HG03571 (cell line): ENCODE measurements around the gene PARVB.

ENCODE experiments used
- ATAC-seq: cut with Tn5 transposase; IDR thresholded peaks from one replicate; pipeline ENCODE4 v1.9.1; 2021; ENCODE audit not compliant: unreplicated experiment

The PARVB gene

DNA sequence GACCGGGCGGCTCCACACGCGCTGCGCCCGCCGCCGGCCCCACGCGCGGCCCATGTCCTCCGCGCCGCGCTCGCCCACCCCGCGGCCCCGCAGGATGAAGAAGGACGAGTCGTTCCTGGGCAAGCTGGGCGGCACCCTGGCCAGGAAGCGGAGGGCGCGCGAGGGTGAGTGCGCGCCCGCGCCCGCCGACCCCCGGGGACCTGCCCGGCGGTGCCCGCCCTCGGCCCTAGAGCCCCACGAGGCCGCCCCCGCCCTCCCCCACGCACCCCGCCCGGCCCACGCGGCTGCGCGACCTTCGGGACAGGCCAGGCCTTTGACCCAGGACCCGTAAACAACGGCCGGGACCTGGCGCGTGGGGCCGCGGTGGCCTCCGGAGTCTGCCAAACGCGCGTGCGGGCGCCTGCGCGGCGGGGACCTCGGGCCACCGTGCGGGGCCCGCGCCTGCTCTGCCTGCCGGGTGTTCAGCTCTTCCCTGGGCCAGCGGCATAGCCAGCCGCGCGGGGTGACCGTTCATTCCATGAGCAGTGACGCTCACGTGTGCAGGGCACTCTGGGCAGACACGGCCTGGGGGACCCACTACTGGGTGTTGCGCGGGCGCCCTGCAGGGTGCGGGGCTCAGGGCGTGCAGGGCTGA is at the start of gene PARVB:
Gene PARVB, plus strand, starts transcription at position 15 of the 634 bp plus-strand sequence. Its CDS starts 38 bp downstream, at position 53.
- no peak for ATAC-seq

- no peak for ATAC-seq
Measured at GRCh38 chr22:43975041-43975440, 49.1 kb upstream of the PARVB start.

DNA sequence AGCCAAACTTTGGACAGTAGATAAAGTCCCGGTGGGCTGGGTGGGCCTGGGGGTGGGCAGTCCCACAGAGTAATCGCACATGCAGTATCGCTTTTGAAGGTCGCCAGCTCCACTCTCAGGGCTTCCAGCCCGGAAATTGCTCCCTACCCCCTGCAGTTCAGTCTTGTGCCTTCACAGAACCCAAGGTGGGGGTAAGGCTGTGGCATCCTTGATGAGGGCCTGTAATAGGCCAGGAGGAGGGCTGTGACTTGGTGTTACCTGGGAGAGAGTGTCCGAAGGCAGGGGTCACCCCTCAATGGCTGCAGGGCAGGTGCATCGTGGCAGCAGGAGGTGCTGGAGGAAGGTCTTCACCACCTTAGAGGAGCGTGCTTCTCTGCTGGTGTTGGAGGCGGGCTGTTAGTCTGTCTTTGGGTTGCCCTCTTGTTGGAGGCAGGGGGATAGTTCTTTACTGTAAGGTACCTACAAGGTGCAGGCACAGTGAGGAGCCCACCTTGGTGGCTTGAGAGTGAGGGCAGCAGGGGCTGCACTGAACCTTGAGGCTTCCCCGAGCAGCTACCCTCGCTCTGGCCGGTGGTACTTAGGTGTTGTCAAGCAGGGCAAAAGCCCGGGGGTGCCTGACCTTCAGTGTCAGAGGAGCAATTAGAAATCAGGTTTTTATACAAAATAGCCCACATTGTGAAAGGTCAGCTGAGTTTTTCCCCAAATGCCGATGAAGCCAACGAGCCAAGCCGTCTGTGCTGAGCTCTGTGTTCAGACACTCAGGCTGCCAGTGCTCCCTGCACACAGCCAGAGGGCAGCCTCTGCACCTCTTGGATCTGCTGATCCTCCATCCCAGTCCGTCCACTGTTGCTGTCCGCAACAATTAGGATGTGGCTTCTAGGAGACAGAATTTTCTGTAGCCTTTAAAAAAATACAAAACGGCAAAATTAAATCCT is 47.0 kb upstream of the PARVB start:
- no peak for ATAC-seq

DNA sequence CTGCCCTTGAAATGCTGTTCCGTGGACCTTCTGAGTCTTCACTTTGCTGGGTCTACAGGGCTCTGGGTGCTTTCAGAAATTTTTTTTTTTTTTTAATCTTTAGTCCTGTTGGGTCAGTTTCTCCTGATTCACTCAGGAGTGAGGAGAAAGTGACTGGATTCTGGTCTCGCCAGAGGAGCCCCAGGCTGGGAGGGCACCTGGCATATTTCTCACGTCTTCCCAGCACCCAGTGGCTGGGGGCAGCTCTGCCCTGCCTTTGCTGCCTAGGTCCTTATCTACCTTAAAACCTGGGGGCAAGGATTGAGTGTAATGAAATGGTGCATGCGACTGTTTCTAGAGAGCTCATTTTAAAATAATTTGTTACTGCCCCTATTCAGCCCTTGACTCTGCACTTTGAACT is 45.5 kb upstream of the PARVB start:
- no peak for ATAC-seq

GRCh38 chr22:43980579-43980978 is 43.5 kb upstream of the PARVB start:
- ATAC-seq, result no peak

DNA sequence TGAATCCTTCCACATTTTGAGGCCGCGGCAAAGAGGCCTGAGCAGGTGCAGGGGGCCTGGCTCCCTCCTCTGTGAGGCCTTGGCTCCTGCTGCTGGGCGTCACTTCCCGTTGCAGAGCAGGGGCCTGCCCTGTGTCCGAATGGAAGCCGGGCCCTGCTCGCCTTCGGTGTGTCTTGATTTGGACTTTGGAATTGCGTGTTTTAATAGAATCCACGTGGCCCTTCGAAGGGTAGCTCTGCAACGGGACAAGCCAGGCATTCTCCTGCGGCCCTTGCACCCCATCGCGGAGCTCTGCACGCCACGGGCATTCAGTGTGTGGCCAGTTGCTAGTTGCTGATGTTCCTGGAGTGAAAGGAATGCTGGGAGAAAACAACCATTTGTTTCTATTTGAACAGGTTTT is 43.1 kb upstream of the PARVB start:
- no peak for ATAC-seq

DNA sequence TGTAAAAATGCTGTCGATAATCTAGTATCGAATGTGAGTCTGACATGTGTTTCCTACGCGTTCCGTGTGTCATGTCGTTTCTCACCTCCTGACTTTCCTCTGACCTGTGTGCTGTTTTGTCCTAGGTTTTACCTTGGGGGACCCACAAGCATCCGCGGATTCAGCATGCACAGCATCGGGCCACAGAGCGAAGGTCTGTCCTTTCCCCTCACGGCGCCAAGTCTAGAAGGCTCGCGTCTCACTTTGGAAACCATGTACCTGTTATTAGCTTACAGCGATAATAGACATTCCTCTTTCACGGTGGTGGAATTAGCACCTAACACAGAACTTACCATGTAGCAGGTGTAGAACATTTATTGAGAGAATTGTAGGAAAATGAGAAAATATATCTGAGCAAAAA is 40.3 kb upstream of the PARVB start:
- ATAC-seq, result no peak

DNA sequence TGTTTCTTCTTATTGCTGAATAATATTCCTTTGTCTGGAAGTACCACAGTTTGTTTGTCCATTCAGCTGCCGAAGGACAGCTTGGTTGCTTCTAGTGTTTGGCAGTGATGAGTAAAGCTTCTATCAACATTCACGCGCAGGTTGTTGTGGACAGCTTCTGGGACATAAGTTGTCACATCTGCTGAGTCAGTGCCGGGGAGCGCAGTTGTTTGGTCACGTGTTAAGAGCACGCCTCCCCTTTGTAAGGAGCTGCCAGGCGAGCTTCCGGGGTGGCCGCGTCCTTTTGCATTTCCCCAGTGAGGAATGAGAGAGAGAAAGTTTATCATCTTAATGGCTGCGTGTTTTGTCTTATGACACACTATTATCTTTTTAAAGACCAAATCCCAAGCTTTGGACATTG is 38.6 kb upstream of the PARVB start:
- ATAC-seq, result no peak

DNA sequence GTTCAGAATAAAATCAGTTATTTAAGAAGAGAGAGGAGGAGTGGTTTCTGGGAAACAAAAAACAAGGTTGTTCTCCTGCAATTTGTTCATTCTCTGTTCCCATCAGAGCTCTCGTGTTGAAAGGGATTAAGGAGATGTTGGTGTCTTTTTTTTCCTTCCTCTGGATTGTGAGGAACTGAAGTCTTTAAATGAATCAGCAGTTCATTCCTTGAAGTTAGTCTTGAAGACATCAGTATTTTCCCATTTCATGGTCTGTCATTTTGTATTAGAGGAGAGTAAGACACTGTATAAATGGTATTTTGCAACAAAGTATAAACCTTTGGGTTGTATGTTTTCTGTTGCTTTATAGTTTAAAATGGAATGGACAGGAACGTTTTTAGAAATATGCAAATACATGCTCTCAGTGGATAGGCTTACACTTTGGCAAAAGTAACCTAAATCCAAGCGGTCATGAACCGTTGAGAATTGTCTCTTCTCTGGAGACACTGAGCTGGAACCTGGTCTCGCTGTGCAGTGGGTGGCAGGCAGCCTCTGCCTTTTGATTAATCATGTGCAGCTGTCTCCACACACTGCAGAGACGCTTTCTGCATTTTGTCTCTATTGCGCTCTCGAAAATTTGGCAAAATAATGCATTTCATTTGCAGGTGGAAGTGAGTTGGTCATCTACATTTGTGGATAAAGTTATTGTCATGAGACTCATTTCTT is 35.8 kb upstream of the PARVB start:
- no peak for ATAC-seq

- no peak for ATAC-seq
Measured at GRCh38 chr22:43988960-43989359, 35.1 kb upstream of the PARVB start.

GRCh38 chr22:43990044-43990443 is 34.1 kb upstream of the PARVB start:
- ATAC-seq, result no peak

DNA sequence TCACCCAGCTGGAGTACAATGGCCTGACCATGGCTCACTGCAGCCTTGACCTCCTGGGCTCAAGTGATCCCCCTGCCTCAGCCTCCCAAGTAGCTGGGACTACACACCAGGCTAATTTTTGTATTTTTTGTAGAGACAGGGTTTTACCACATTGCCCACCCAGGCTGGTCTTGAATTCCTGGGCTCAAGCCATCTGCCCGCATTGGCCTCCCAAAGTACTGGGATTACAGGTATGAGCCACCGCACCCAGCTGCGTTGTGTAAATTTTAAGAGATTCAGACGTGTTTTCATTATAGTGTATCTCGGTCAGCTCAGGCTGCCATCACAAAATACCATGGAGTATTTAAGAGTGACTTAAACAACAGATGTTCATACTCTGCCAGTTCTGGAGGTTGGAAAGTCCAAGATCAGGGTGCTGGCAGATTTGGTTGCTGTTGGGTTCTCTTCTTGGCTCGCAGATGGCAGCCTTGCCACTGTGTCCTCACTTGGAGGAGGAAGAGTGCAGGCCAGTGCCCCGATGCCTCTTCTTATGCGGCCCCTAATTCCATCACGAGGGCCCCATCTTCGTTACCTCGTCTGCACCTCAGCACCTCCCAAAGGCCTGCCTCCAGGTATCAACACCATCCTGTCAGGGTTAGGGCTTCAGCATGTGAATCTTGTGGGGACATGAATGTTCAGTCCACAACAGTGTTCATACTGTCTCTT is 32.6 kb upstream of the PARVB start:
- ATAC-seq, result no peak

- ATAC-seq, result no peak
Measured at GRCh38 chr22:43992331-43992821, 31.7 kb upstream of the PARVB start.

GRCh38 chr22:43993072-43993760 is 30.9 kb upstream of the PARVB start:
- ATAC-seq, result no peak

DNA sequence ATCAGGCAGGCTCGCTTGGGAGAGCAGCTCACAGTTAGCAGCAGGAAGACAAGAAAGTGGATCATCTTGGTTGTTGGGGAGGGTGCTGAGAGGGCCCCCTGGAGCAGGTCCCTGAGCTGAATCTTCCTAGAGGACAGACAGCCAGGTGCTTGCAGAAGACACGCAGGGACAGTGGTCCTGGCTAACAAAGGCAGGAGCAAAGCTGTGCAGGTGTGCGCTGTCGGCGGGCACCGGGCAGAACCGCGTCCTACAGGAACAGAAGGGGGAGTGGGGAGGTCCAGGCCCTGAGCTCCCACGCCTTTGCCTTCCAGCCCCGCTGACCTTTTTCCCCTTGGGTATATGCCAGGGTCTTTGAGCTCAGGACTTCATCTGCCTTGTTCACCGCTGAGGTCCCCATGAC is 30.1 kb upstream of the PARVB start:
- no peak for ATAC-seq

GRCh38 chr22:43994416-43994815 is 29.7 kb upstream of the PARVB start:
- no peak for ATAC-seq

- ATAC-seq, result no peak
Measured at GRCh38 chr22:43995057-43995685, 28.9 kb upstream of the PARVB start.

DNA sequence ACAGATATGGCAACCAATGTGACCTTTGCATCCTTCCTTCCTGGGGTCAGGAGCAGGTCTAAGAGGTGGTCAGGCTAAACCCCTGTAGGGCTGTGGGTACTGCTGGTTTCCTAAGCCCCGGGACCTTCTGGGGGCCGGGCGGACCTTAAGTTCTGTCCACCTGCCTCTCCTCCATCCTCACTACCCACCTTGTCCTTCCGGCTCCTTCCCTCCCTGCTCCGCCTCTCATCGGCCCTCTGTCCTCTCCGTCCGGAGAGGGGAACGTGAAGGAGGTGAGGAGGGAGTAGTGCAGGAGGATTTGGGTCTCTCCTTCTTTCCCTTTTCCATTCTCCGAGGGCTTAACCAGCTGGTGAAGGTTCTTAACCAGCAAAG is 28.3 kb upstream of the PARVB start:
- no peak for ATAC-seq

DNA sequence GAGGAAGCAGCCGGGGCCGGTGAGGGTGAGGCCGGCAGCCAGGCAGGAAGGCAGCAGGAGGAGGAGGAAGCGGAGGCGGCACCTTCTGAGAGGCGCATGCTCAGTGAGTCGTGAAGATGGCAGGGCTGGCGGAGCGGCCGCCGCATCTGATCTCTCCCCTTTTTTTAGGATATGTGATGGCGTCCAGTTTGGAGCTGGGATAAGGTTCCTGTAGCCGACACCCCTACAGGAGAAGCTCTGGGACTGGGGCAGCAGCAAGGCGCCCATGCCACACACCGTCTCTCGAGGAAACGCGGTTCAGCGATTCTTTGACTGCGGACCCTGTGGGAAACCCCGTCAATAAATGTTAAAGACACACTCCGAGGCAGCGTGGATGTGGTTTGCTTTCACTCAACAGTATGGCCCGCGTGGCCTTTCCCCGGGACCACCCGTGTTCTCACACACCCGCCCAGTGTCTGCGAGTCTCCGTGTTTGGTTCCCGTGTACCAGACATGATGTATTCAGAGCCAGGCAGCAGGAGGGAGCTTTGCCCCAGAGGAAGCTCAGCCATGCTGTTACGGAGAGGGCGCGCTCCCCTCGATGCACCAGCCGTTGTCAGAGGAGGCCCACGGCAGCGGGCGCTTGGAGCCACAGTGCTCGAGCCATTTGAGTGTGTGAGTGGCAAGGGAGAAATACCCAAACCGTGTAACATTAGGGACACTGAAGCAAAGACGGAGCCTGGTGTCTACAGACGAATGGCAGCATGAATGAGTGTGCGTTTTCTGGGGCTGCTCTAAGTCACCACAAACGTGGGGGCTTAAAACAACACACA is 27.7 kb upstream of the PARVB start:
- no peak for ATAC-seq
